ENCODE data around the gene JAKMIP3. TPM values are rescaled to one million over a fixed set of nuclear protein-coding genes. Genes with fewer than 3 reads are reported as not detected.

The JAKMIP3 gene
- total RNA-seq, 1 donor from 2014 or later = 0.40 TPM

GRCh38 chr10:132111121-132111731, 45.5 kb downstream of the JAKMIP3 start:
- no peaks in the 10 kb centered on the region for H3K9me3 Mint-ChIP-seq
- H3K36me3 Mint-ChIP-seq (ENCODE audit: low read depth) = no peaks in the 10 kb centered on the region
- no peak for DNase-seq (ENCODE audit: low read depth, low spot score)
- H3K4me1 Mint-ChIP-seq = peaks cover 10% of the 10 kb centered on the region
- TF ChIP-seq, protein P1, sequence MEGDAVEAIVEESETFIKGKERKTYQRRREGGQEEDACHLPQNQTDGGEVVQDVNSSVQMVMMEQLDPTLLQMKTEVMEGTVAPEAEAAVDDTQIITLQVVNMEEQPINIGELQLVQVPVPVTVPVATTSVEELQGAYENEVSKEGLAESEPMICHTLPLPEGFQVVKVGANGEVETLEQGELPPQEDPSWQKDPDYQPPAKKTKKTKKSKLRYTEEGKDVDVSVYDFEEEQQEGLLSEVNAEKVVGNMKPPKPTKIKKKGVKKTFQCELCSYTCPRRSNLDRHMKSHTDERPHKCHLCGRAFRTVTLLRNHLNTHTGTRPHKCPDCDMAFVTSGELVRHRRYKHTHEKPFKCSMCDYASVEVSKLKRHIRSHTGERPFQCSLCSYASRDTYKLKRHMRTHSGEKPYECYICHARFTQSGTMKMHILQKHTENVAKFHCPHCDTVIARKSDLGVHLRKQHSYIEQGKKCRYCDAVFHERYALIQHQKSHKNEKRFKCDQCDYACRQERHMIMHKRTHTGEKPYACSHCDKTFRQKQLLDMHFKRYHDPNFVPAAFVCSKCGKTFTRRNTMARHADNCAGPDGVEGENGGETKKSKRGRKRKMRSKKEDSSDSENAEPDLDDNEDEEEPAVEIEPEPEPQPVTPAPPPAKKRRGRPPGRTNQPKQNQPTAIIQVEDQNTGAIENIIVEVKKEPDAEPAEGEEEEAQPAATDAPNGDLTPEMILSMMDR (conservative IDR thresholded peaks at IDR 0.05) = no peak
- H3K27me3 Mint-ChIP-seq (ENCODE audit: low read depth) = no peaks in the 10 kb centered on the region
- no peak overlapping the region for H3K27ac Mint-ChIP-seq (ENCODE audit: unreplicated experiment)
- H3K4me3 Mint-ChIP-seq = no peak overlapping the region

DNA sequence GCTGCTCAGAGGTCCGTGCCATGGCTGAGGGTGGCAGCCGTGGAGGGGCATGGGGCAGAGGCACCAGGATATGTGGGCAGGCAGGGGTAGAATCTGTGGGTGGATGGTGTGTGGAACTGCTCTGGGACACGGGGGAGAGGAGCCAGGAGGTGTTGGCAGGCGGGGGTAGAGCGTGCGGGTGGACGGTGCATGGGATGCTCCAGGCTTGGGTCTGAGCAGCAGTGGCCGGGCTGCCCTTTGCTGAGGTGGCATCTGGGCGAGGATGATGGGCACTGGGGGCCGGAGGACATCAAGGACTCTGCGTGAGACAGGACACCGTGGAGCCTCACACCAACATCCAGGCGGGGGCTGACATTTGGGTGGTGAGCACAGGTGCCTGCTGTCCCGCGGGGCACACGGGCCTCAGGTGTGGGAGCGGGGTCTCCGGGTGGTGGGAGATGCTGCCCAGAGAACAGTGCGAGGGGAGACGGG, 46.2 kb downstream of the JAKMIP3 start:
- H3K4me3 Mint-ChIP-seq = no peak overlapping the region
- TF ChIP-seq, protein P1 (conservative IDR thresholded peaks at IDR 0.05) = no peak
- no peaks in the 10 kb centered on the region for H3K9me3 Mint-ChIP-seq
- DNase-seq (ENCODE audit: low read depth, low spot score) = no peak
- no peak overlapping the region for H3K27ac Mint-ChIP-seq (ENCODE audit: unreplicated experiment)
- H3K36me3 Mint-ChIP-seq (ENCODE audit: low read depth) = no peaks in the 10 kb centered on the region
- peaks cover 10% of the 10 kb centered on the region for H3K4me1 Mint-ChIP-seq
- no peaks in the 10 kb centered on the region for H3K27me3 Mint-ChIP-seq (ENCODE audit: low read depth)

DNA sequence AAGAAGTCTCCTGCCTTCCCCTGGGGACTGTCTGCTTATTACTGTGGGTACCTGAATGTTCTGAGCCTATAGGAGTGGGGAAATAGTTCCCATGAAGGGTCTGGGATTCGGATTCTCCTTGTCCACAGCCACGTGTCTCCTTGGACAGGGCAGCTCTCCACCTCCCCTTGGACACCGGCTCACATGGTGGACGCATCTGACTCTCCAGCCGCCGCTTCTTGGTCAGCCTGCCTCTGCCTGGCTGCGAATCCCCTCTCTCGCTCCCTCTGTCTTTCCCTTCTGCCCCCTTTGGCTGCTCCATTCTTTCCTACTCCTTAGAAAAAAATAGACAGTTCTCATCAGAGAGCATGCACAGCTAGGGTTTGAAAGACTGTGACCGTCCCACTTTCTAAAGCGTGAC, 46.9 kb downstream of the JAKMIP3 start:
- Mint-ChIP-seq H3K9me3 (no peaks in the 10 kb centered on the region), H3K4me1 (peaks cover 10% of the 10 kb centered on the region), H3K27ac (ENCODE audit: unreplicated experiment) (no peak overlapping the region), H3K4me3 (no peak overlapping the region), H3K36me3 (ENCODE audit: low read depth) (no peaks in the 10 kb centered on the region), H3K27me3 (ENCODE audit: low read depth) (no peaks in the 10 kb centered on the region)
- TF ChIP-seq, protein P1 (conservative IDR thresholded peaks at IDR 0.05) = no peak
- DNase-seq (ENCODE audit: low read depth, low spot score) = no peak

DNA sequence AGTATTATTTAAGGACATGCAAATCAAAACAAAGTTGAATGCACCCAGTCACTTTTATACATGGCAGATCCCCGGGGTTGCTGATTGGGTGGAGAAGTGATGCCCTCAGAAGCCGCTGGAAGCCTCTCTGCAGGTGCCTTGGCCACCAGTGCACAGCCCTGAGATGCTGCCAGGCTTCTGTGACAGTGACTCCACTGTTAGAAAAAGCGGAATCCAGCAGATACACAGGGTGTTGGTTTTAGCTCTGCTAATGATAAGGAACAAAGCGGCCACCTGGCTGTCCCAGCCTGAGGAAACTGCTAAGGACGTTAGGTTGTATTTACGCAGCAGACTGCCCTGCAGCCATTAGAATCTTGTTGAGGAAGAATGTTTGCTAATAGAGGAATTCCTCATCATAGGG, 47.5 kb downstream of the JAKMIP3 start:
- Mint-ChIP-seq H3K27ac (ENCODE audit: unreplicated experiment) (no peak overlapping the region), H3K9me3 (no peaks in the 10 kb centered on the region), H3K27me3 (ENCODE audit: low read depth) (no peaks in the 10 kb centered on the region), H3K36me3 (ENCODE audit: low read depth) (no peaks in the 10 kb centered on the region), H3K4me1 (peaks cover 10% of the 10 kb centered on the region), H3K4me3 (no peak overlapping the region)
- no peak for DNase-seq (ENCODE audit: low read depth, low spot score)
- TF ChIP-seq, protein P1 (conservative IDR thresholded peaks at IDR 0.05) = no peak

- Mint-ChIP-seq H3K36me3 (ENCODE audit: low read depth) (no peaks in the 10 kb centered on the region), H3K4me3 (no peak overlapping the region), H3K27ac (ENCODE audit: unreplicated experiment) (no peak overlapping the region), H3K4me1 (peaks cover 10% of the 10 kb centered on the region), H3K9me3 (no peaks in the 10 kb centered on the region), H3K27me3 (ENCODE audit: low read depth) (no peaks in the 10 kb centered on the region)
- no peak for DNase-seq (ENCODE audit: low read depth, low spot score)
- TF ChIP-seq, protein P1 (conservative IDR thresholded peaks at IDR 0.05) = no peak
These were observed 48.1 kb downstream of the JAKMIP3 start for GRCh38 chr10:132113766-132114365.

Data from neural crest cell (in vitro differentiated cells).